HK-2 (cell line): ENCODE measurements around the gene DCLK2.

ENCODE experiments used
- DNase-seq: peaks from one replicate; pipeline ENCODE4 v3.0.0-alpha.2; 2018; ENCODE audit not compliant: unreplicated experiment

Gene DCLK2

GRCh38 chr4:150207871-150208270 is 129.6 kb downstream of the DCLK2 start:
- DNase-seq = no peak

- peak; percentile 42 for DNase-seq
Observed at GRCh38 chr4:150209140-150209829, 131.0 kb downstream of the DCLK2 start.

GRCh38 chr4:150211016-150211415 is 132.8 kb downstream of the DCLK2 start:
- no peak for DNase-seq

- no peak for DNase-seq
Observed at GRCh38 chr4:150211799-150212445, 133.7 kb downstream of the DCLK2 start.

GRCh38 chr4:150212485-150212884 is 134.2 kb downstream of the DCLK2 start:
- no peak for DNase-seq

- DNase-seq = no peak
Observed at GRCh38 chr4:150212927-150213326, 134.7 kb downstream of the DCLK2 start.

GRCh38 chr4:150215601-150216000 is 137.4 kb downstream of the DCLK2 start:
- no peak for DNase-seq

GRCh38 chr4:150216726-150217125 is 138.5 kb downstream of the DCLK2 start:
- no peak for DNase-seq

GRCh38 chr4:150217192-150217591 is 138.9 kb downstream of the DCLK2 start:
- DNase-seq = no peak

- no peak for DNase-seq
Observed at GRCh38 chr4:150217808-150218207, 139.6 kb downstream of the DCLK2 start.

- no peak for DNase-seq
Observed at GRCh38 chr4:150218447-150218846, 140.2 kb downstream of the DCLK2 start.

- no peak for DNase-seq
Observed at GRCh38 chr4:150219841-150220240, 141.6 kb downstream of the DCLK2 start.

- no peak for DNase-seq
Observed at GRCh38 chr4:150224896-150225591, 146.8 kb downstream of the DCLK2 start.

- DNase-seq = no peak
Observed at GRCh38 chr4:150229520-150229919, 151.3 kb downstream of the DCLK2 start.

- DNase-seq = no peak
Observed at GRCh38 chr4:150230561-150230960, 152.3 kb downstream of the DCLK2 start.

GRCh38 chr4:150231107-150231770 is 153.0 kb downstream of the DCLK2 start:
- no peak for DNase-seq

GRCh38 chr4:150232029-150232428 is 153.8 kb downstream of the DCLK2 start:
- no peak for DNase-seq

GRCh38 chr4:150234246-150234645 is 156.0 kb downstream of the DCLK2 start:
- DNase-seq = no peak

- no peak for DNase-seq
Observed at GRCh38 chr4:150235317-150235716, 157.1 kb downstream of the DCLK2 start.

- DNase-seq = no peak
Observed at GRCh38 chr4:150235808-150236271, 157.6 kb downstream of the DCLK2 start.

GRCh38 chr4:150236626-150237025 is 158.4 kb downstream of the DCLK2 start:
- no peak for DNase-seq

- DNase-seq = no peak
Observed at GRCh38 chr4:150237110-150237872, 159.0 kb downstream of the DCLK2 start.
